Psoas muscle (tissue), 8 donors: ENCODE results near the gene LGR4. TPM values are rescaled to one million over a fixed set of nuclear protein-coding genes. Genes with fewer than 3 reads are reported as not detected.
A peak's percentile ranks its signal among the peaks of the same experiment; 100 is the strongest.

Experiments used
- ATAC-seq, 4 donors: fragments of 200-7000 bp; cut with Tn5 transposase; one replicate each; pipeline ENCODE4 v1.9.1; 2020; ENCODE audit warnings: moderate library complexity in 3 of 4, mild to moderate bottlenecking in 2 of 4
- DNase-seq, 2 donors: peaks; one replicate each; pipeline ENCODE4 v3.0.0-alpha.2; 2020
- H3K27ac ChIP-seq: fragments of 200-600 bp; one replicate; pipeline ENCODE4 v1.8.0; 2022
- H3K27me3 ChIP-seq, 3 donors: fragments of 200-600 bp in 1 of 3; one replicate each; pipeline versions ENCODE4 v1.6.1 to v1.8.0; 2013 to 2022; ENCODE audit warnings: low read length in 2 of 3, mild to moderate bottlenecking in 2 of 3, moderate library complexity in 1 of 3; ENCODE audit not compliant: insufficient read depth in 3 of 3
- H3K36me3 ChIP-seq, 2 donors: fragments of 200-600 bp in 1 of 2; one replicate each; pipeline versions ENCODE4 v1.6.1 to v1.8.0; 2013 to 2022; ENCODE audit warnings: low read depth in 1 of 2, mild to moderate bottlenecking in 1 of 2, moderate library complexity in 1 of 2; ENCODE audit not compliant: insufficient read depth in 1 of 2
- H3K4me1 ChIP-seq: fragments of 200-600 bp; one replicate; pipeline ENCODE4 v1.8.0; 2022
- H3K4me3 ChIP-seq: fragments of 200-600 bp; one replicate; pipeline ENCODE4 v1.8.0; 2022; ENCODE audit warnings: mild to moderate bottlenecking
- H3K9me3 ChIP-seq: fragments of 200-600 bp; one replicate; pipeline ENCODE4 v1.8.0; 2022
- WGBS, 3 donors: extraction: QIAGEN DNeasy Blood & Tissue Kit; methylation state at CpG; one replicate each; pipeline versions ENCODE4 v1.1.6 to v1.1.7; 2013; 5-methylcytosine and 5-hydroxymethylcytosine counted together
- intact Hi-C, 2 donors: fragments of 100-400 bp; cut with DNase I; formaldehyde crosslinking; loops; one replicate each; pipeline versions ENCODE4 v1.11.0 to v1.14.2; 2022
- polyA plus RNA-seq, 3 donors: library from polyadenylated mRNA; stranded (reverse); fragments of 200-250 nt; gene quantifications; one replicate each; pipeline ENCODE4 v1.2.3, GENCODE V29; 2013
- total RNA-seq, 4 donors: library from RNA; stranded (reverse); fragmentation: NEBNext Ultra II Directional in 2 of 4; extraction: Animal tissue kit (Norgen Biotek cat#: 25700) in 2 of 4; gene quantifications; one replicate each; pipeline versions ENCODE4 v1.2.1 to v1.2.4, GENCODE V29; 2021 to 2023
- TF ChIP-seq, protein P1 (sequence below): fragments of 200-600 bp; IDR thresholded peaks from one replicate; pipeline ENCODE4 v1.8.0; 2022; ENCODE audit warnings: antibody characterized with exemption
- donor health status: healthy with polysubstance abuse.
- donor health status: DM: no; HTN: no; CAD: no; lungs with moderate emphysema.
- donor health status: Bipolar disorder and iron deficiency.
- donor health status: healthy.
- donor health status: DM: yes; HTN: yes; CAD: no.
- donor health status: DM: no; HTN: no; CAD: no.
- donor health status: DM: no; HTN: no; CAD: no.
- donor health status: DM: yes; HTN: yes; CAD: no.

The LGR4 gene
- total and polyA plus RNA-seq, 7 donors: 3.9 to 15.2 (median 8.0) TPM

DNA sequence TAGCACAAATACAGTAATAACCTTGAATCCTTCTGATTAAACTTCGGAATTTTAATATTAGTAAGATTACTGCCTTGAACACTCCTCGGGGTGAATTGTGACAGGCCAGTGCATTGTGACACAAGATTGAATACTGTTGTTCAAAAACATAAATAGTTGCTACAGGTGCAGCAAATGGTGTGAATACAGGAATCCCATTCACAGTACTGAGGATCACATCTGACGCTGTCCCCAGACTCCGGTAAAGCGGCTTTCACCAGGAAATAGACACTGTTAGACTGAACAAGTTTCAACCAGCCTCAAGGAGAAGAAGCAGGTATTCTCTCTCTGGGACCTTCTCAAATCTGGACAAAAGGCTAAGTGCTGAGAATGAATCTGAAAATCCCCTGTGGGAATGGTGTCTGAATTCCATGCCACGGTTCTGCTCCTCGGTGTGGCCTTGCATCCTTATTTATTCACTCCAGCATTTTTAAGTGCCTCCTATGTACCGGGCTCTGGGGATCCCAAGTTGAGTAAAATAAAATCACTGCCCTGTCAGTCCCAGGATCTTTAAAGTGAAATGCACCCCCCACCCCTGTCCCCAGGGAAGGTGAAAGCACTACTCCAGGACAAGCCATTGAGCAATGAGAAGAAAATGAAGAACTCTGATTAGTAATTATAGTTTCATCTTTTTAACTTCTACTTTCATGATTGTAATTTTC lies 3.4 kb downstream of the LGR4 start:
- Histone ChIP-seq H3K4me3 (peak overlapping the region; percentile 15), H3K36me3 (no peaks in the 10 kb centered on the region), H3K9me3 (no peaks in the 10 kb centered on the region), H3K4me1 (peaks cover 47% of the 10 kb centered on the region), H3K27me3 (no peaks in the 10 kb centered on the region), H3K27ac (no peak overlapping the region)
- TF ChIP-seq, protein P1, sequence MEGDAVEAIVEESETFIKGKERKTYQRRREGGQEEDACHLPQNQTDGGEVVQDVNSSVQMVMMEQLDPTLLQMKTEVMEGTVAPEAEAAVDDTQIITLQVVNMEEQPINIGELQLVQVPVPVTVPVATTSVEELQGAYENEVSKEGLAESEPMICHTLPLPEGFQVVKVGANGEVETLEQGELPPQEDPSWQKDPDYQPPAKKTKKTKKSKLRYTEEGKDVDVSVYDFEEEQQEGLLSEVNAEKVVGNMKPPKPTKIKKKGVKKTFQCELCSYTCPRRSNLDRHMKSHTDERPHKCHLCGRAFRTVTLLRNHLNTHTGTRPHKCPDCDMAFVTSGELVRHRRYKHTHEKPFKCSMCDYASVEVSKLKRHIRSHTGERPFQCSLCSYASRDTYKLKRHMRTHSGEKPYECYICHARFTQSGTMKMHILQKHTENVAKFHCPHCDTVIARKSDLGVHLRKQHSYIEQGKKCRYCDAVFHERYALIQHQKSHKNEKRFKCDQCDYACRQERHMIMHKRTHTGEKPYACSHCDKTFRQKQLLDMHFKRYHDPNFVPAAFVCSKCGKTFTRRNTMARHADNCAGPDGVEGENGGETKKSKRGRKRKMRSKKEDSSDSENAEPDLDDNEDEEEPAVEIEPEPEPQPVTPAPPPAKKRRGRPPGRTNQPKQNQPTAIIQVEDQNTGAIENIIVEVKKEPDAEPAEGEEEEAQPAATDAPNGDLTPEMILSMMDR: no peak
- no peak for ATAC-seq
- 71 to 81% (median 72%) methylated on average over 8 of the region's 8 CpGs for WGBS, 3 donors
- DNase-seq: no peak
- intact Hi-C loops: loop anchor here (2.0 to 5.0 kb wide), 2 partner anchors 42 to 44 kb away; no protein-coding TSS in a partner anchor

DNA sequence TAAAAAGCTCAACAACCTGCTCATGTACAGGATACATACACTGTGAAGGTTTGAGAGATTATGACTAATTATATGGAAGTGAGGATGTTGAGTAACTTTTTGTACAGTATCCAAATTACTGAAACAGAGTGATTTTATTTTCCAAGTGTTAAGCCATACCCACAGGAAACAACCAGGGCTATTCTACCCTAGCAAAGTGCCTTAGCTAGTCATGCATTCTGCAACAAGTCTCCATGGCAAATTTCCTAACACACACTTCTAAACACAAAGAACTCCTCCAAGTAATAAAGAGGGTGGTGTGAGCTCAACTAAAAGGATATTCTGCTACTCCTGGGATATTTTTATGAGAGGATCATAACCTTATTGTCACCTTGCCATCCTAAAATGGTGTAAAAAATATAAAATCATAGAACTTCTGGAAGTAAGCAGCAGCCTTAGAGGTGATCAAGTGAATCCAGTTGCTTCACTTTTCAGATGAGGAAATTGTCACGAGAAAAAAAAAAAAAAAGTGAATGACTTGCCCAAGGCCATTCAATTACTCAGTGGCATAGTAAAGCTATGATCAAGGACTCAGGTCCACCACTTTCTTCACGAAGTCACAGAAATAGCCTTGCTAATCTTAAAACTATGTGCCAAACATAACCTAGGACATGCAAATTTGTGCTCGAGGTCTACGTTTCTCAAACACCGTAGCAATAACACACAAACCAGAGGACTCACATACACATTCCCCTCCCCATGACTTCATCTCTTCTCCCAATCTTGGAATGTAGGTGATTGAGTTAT lies 4.2 kb downstream of the LGR4 start:
- H3K4me3 ChIP-seq: peak overlapping the region; percentile 15
- H3K9me3 ChIP-seq: no peaks in the 10 kb centered on the region
- DNase-seq: no peak
- intact Hi-C loops: loop anchor here (2.0 to 5.0 kb wide), 2 partner anchors 41 to 44 kb away; no protein-coding TSS in a partner anchor
- no peaks in the 10 kb centered on the region for H3K36me3 ChIP-seq
- WGBS, 3 donors: 54 to 68% (median 56%) methylated on average over 5 of the region's 5 CpGs
- H3K27ac ChIP-seq: no peak overlapping the region
- no peaks in the 10 kb centered on the region for H3K27me3 ChIP-seq
- TF ChIP-seq, protein P1: no peak
- peaks cover 50% of the 10 kb centered on the region for H3K4me1 ChIP-seq
- ATAC-seq: peak in 3 of 4 donors; percentile 31 to 67 (median 35)

DNA sequence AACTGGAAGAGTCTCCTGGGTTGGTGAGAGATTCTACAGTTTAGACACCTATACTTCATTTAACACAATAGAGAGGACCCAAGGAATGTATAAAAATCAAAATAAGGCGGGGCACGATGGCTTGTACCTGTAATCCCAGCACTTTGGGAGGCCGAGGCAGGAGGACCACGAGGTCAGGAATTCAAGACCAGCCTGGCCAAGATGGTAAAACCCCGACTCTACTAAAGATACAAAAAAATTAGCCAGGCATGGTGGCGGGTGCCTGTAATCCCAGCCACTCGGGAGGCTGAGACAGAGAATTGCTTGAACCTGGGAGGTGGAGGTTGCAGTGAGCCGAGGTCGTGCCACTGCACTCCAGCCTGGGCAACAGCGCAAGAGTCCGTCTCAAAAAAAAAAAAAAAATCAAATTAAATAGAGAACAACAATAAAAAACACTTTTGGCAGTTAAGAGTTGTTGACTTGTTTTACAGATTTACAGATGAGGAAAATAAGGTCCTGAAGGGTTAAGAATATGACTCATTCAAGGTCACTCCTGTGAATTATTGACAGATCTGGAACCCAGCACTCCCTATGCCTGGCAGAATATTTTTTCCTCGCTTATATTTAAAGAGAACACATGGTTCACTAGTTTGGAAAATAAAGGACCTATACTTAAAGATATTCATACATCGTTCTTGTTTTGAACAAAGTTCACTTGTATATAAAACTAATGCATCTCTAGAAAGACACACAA lies 5.2 kb downstream of the LGR4 start:
- intact Hi-C loops: loop anchor here in 1 of 2 donors (5.0 kb wide), 1 partner anchor 40 kb away; no protein-coding TSS in a partner anchor
- DNase-seq (no peak), ATAC-seq (no peak)
- Histone ChIP-seq H3K4me1 (peaks cover 50% of the 10 kb centered on the region), H3K27me3 (no peaks in the 10 kb centered on the region), H3K9me3 (no peaks in the 10 kb centered on the region), H3K27ac (no peak overlapping the region), H3K36me3 (no peaks in the 10 kb centered on the region), H3K4me3 (no peak overlapping the region)
- TF ChIP-seq, protein P1: no peak
- 93 to 96% (median 95%) methylated on average over 13 of the region's 13 CpGs for WGBS, 3 donors

DNA sequence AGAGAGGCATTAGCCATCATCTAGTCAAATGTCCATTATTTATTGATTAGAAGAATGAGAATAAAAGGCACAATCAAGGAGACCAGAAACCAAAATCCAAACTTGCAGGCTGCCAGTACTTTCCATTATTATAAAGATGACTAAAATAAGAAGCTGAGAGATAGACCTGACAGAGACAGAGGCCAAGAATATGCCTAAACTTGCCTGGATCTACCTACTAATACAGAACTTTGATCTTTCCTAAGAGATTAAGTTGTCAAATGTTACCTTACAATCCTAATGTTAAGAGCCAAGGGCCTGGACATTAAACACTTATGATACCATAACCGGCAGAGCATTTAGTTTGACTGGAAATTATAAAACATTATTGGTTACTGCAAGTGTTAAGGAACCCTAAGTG lies 6.2 kb downstream of the LGR4 start:
- H3K36me3 ChIP-seq: no peaks in the 10 kb centered on the region
- H3K4me1 ChIP-seq: peaks cover 49% of the 10 kb centered on the region
- intact Hi-C loops: loop anchor here in 1 of 2 donors (5.0 kb wide), 1 partner anchor 39 kb away; no protein-coding TSS in a partner anchor
- no peak overlapping the region for H3K4me3 ChIP-seq
- no peaks in the 10 kb centered on the region for H3K9me3 ChIP-seq
- no peak overlapping the region for H3K27ac ChIP-seq
- H3K27me3 ChIP-seq: no peaks in the 10 kb centered on the region
- TF ChIP-seq, protein P1: no peak
- ATAC-seq: no peak
- no peak for DNase-seq
- WGBS, 3 donors: 76 to 97% (median 85%) methylated on average over 1 of the region's 1 CpG
